GM21737 (cell line): ENCODE results near the gene HDLBP.
"Not testable (repeated sequence)": the region's sequence is repeated elsewhere in the genome, so short reads cannot be mapped to it uniquely, and the experiment has no call there.

Experiments
- ATAC-seq: cut with Tn5 transposase; IDR thresholded peaks from one replicate; pipeline ENCODE4 v1.9.1; 2021; ENCODE audit warnings: mild to moderate bottlenecking, moderate library complexity; ENCODE audit not compliant: unreplicated experiment

Gene HDLBP

DNA sequence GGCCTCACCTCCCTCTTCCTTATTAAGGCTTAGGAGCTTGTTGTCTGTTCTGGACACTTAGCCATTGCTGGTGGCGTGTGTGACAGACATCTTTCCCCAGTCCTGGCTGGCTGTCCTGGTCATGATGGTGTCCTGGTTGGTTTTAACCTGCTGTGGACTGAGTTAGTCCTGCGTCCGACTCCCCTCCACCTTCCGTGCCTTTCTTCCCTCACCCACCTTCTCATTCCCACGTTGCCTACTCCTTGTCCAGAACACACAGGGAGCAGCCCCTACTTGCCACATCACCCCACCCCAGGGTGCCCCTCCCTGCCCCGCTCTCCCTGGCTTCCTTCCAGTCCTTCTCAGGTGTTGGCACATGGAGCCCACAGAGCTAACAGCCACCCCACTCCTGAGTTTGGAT is 117.5 kb downstream of the HDLBP start:
- no peak for ATAC-seq

DNA sequence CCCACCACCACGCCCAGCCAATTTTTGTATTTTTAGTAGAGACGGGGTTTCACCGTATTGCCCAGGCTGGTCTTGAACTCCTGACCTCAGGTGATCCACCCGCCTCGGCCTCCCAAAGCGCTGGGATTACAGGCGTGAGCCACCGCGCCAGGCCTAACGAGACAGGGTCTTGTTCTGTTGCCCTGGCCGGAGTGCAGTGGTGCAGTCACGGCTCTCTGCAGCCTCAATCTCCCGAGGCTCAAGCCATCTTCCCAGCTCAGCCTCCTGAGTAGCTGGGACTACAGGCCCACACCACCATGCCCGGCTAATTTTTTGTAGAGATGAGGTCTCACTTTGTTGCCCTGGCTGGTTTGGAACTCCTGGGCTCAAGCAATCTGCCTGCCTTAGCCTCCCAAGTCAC is 118.2 kb downstream of the HDLBP start:
- not testable (repeated sequence) for ATAC-seq

DNA sequence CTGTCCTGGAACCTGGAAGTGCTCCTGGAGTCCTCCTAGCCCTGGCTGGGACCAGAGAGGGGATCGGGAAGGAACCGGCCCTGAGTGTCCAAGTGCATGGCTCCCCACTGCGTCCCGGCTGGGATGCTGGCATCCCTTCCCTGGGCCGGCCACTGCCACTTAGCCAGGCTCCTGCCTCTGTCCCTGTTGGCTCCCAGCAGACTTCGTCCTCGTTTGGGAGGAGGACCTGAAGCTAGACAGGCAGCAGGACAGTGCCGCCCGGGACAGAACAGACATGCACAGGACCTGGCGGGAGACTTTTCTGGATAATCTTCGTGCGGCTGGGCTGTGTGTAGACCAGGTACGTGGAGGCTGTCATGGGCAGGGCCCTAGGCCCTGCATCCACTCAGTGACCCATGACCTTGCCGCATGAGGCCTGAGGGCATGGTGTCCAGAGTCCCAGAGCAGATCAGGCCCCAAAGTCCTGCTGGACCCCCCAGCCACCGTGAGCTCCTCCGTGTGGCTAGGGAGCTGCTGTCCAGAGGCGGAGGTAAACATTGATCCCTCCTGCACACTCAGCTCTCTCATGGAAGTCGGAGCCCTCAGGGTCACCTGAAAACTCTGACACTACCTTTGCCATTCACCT is 119.9 kb downstream of the HDLBP start:
- no peak for ATAC-seq

DNA sequence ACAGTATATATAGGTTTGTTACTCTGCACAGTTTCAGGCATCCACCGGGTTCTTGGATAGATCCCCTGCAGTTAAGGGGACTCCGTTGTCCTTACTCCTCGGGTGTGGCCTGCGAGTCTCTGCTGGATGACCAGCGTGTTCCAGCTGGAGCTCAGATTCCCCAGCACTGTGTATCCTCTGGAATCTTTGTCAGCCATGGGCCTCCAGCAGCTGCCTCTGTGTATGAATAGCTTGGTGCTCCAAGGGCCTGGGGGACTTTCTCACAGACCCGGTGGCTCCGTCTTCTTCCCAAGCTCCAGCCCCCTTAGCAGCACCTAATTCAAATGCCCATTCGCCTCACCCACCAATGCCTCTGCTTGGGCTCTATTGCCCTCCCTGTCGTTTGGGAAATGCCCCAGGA is 120.7 kb downstream of the HDLBP start:
- no peak for ATAC-seq

DNA sequence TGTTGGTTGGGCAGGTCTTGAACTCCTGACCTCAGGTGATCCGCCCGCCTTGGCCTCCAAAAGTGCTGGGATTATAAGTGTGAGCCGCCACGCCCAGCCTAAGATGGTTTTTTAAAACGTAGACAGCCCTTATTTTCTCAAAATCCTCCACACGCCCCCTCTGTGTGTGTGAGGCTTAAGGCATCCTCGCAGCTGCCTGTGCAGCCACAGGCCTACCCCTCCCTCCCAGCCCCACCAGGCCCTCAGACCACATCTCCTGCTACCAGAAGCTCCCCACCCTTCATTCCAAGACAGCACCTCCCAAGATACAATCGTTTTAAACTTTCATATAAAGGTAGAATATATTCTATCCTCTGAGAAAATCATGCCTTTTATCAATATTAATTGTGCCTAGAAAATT is 122.2 kb downstream of the HDLBP start:
- ATAC-seq = no peak

DNA sequence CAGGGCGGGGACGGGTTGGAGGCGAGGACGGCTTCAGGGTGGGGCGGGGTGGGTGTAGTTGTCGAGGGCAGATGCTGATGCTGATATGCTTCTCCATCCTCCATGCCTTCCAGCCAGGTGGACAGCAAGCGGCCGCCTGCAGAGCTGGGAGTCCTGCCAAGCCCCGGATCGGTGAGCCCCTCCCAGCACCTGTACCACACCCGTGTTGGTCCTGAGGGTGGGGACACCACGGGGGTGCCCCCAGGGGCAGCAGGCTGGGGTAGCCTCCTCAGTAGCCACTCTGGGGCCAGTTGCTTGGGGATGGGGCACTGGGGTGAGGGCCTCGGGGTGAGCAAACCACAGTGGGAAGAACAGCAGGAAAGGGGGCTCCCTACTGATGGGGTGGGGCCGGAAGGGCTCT is 124.4 kb downstream of the HDLBP start:
- ATAC-seq = no peak

DNA sequence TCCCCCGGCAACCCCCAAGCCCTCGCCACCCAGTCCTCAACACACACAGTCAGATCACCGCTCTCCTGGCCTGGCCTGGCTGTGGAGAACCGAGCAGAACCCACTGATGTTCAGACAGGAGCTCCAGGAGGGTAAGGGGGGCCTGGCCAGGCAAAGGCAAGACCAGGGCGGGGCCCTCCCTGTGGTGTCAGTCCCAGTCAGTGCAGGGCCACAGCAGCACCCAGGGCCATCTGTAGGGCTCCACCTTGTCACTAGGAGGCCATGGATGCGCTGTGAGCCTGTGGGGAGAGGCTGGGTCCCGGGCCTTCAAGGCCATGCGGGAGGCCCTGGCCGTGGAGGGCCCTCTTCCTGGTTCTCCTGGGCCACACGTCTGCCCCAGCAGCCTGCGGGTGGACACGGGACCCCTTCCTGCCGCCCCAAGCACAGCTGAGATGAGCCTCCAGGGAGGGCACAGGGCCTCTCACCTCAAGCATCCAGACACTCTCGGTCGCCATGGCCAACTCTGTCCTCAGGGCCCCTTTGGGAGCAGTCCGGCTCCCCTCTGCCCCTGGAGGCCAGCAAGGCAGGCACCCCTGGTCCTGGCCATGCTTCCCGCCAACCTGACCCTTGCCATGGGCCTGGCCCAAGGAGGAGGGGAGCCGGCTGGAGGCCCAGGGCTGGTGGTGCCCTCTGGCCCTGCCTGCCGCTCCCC is 125.0 kb downstream of the HDLBP start:
- no peak for ATAC-seq

DNA sequence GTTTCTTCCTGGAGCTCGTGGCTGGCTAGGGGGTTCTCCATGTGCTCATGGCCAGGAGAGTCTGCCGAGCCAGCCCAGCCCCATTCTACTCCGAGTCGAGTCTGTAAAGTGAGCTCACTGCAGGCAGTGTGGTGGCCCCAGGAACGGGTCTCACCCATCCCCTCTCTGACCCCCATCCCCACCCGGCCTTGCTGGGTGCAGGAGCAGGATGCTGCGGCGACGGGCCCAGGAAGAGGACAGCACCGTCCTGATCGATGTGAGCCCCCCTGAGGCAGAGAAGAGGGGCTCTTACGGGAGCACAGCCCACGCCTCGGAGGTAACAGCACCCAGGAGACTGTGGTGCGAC is 125.6 kb downstream of the HDLBP start:
- ATAC-seq = no peak

DNA sequence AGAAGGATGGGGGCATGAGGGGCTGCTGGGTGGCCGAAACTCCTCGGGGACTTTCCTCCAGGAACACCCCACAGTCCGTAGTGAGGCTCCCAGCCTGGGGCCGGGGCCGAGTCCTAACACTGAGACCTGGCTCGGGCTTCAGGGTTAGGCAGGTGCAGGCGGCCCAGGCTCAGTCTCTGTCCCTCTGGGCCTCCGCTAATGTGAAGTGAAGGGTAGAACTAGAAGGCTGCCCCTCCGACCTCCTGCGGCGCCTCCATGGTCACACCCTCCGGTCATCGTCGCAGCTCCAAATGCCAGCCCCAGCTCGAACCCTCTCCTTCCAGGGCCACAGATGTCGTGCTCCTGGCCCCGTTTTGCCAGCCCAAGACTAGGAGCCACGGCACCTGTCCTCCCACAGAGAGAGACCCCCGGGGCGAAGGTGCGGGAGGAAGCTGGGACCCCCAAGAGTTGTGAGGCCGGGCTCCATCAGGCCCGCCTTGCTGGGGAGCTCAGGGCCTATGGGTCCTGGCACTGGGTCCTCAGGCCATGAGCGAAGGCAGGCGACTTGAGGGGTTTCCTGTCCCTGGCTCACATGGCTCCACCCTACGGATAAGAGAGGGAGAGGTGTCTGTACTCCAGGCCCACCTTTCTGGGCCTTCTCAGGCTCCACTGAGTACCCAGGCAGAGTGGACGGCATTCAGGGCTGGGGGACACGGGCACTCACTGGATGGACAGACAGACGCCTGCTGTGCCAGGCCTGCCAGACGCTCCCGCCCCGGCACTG is 126.2 kb downstream of the HDLBP start:
- no peak for ATAC-seq

DNA sequence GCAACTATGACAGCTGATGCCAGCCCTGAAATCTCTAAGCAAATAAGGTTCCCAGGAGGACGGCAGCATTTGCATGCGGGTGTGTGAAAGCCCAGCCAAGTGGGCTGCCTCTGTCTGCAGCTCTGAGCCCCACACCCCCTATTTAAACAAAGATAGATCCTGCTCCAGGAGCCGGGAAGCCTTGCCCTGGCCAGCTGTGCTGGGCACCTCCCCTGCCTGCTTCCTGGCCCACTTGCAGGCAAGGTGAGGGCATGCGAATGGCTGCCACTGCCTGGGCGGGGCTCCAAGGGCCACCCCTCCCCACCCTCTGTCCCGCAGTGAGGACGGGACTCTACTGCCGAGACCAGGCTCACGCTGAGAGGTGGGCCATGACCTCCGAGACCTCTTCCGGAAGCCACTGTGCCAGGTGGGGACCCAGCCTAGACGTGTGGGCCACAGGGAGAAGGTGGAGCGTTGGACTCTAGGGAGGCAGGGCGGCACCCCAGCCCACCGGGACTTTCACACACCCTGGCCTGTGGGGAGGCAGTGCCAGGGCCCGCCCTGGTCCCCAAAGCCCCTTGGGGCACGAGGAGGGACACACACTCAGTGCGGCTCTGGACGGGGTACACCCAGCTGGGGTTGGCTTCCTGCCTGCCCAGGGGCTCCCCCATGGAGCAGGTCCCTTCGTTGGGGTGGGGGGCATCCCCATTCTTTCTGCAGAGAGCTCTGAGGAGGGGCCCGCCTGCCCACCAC is 126.9 kb downstream of the HDLBP start, which contains the start of gene ANO7:
Gene ANO7 (plus strand): TSS at position 317 of the 732 bp plus-strand sequence. CDS start 1,387 bp downstream, outside the sequence.
- ATAC-seq = no peak

DNA sequence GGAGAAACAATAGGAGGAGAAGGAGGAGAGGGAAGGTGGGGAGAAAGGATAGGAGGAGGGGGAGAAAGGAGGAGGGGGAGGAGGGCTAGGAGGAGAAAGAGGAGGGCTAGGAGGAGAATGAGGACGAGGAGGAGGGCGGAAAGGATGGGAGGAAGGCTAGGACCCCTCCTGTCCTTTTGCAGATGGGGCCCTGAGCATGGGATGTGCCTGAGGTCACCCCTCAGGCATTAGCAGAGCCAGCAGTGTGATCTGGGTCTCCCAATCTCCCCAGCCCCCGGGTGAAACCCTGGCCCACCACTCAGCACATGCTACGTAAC is 127.6 kb downstream of the HDLBP start:
- no peak for ATAC-seq

DNA sequence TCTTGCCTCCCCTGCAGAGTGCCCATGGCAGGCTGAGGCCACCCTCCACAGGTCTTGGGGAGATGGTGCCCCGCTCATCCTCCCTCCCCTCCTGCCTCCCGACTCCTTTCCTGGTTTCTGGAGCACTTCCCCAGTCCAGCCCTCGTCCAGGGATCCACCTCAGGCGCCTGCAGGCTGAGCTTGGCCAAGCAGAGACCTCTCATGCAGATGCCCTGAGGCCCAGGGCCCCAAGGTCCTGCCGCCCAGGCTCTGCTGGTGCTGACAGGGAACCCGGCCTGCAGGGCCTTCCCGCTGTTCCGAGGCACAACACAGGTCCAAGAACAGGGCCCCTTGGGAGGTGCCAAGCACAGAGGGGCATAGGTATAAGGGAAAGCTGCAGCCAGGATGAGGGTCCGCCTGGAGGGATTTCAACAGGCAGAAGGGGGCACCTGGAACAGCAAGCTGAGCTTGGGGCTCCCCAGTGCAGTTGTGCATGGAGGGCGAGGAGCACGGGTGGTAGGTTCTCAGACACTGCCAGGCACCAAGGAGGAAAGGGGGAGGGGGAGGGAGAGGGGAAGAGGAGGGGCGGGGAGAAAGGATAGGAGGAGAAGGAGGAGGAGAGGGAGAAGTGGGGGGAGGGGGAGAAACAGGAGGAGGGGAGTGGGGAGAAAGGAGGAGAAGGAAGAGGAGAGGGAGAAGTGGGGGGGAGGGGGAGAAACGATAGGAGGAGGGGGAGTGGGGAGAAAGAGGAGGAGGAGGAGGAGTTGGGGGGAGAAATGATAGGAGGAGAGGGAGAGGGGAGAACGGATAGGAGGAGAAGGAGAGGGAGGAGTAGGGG is 128.2 kb downstream of the HDLBP start:
- no peak for ATAC-seq

DNA sequence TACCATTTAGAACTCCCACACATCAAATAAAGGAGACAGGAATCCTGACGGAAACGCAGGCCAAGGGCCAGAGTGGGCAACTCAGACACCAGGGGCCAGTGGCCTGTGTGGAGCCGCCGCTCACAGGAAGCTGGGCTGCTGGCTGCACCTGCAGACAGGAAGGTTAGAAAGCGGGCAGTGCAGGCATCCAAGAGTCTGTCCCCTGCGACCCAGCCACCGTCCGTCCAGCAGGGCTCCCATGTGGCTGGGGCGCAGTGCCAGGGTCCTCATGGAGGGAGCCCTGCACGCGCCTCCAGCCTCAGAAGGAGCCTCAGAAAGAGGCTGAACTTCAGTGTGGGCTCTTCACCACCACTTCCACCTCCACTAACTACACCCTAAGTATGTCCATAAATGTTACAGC is 129.5 kb downstream of the HDLBP start:
- no peak for ATAC-seq

DNA sequence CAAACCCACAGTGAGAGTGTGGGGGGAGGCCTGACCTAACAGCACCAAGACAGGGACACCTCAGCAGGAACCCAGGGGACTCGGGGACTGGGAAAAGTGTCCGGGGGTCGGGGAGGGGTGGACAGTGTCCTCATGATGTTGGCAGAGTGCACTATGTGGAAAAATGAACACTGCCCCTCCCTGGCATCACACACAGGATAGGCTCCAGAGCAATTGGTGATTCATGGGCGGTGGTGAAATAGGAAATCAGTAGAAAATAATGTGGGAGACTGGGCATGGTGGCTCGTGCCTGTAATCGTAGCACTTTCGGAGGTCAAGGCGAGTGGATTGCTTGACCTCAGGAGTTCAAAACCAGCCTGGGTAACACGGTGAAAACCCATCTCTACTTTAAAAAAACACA is 130.6 kb downstream of the HDLBP start:
- no peak for ATAC-seq

DNA sequence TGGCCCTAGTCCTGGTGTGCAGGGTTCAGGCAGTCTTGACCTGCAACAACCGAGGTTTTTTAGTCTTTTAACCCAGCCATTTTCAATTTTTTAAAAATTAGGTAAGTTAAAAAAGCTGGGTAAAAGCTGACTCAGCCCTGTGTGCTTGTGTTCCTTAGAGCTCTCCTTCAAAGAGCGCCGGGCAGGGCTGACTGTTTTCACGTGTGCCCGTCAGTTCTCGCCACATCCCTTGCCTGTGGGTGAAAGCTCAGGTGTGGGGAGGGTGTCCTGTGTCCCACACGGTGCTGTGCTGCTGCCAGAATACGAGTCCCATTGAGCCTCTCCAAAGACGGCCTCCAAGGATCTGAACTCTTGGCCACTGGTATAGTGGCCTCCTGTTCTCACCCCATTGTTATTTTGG is 132.3 kb downstream of the HDLBP start:
- no peak for ATAC-seq

DNA sequence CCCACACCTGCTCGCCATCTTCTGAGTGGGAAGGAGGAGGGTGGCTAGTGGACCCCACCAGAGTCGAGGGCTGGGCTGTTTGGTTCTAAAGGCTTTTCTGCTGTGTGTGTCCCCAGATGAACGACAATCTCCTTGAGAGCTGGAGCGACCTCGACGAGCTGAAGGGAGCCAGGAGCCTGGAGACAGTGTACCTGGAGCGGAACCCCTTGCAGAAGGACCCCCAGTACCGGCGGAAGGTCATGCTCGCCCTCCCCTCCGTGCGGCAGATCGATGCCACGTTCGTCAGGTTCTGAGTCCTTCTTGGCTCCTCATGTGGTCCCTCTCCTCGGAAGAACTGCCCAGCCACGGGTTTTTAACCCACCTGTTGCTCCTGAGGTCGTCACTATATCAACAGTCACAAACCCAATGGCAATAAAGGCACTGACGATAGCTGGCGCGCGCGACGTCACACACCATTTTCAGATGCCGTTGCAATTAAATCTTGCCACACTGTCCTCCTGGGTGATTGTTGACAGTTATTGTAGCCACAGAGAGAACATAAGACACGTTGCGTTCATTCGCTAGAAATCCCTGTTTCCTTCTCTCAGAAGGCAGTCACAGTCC is 132.8 kb downstream of the HDLBP start:
- ATAC-seq = no peak

DNA sequence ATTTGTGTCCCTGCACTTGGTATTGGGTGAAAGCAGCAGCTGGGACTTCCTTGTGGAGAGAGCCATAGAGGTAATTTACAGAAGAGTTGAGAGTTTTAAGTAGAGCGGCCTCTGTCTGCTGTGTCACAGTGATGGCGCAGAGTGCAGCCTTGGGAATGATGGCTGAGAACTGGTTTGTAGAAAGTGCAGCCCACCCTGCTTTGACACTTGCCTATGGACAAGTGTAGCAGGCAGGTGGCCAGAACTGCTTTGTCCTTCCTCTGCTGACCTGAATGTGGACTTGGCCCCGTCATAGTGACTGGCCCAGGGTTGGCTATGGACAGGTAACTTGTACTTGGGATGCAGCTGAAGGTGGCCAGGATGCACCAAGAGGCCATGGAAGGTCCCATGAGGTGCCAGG is 133.3 kb downstream of the HDLBP start:
- ATAC-seq = no peak

DNA sequence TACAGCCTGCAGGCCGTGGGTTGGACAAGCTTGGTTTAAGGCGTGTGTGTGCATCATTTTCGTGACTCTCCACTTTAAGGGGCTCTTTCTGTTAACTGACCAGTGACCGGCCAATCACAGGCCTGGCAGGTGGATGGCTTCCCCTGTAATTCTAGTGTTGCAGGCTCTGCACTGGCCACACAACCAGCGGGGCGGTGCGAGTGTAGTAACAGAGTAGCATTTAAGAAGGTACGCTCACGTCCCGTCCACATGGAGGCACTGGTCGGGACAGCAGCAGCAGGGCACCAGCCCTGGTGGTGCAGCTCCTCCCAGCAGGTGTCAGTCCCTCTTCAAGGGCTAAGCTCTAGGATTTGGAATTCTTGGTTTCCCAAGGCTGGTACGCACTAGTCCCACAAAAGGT is 135.0 kb downstream of the HDLBP start:
- no peak for ATAC-seq

DNA sequence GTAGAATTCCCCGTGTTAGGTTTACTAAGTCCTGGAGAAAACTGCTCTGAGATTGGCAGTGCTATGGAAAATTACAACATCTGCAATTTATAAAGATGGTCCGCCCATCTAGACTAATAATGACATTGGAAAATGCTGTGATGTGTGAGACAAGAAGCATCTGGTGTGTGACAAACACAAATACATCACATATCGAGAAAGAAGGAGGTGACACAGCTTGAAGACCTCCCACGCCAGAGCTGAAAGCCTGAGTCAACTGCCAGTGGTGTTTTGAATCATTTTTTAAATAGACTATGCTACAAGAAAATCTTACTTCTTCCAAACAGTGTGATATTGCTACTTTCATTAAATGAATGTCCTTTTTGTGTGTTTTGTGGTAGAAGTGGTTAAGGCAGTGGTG is 135.6 kb downstream of the HDLBP start:
- no peak for ATAC-seq

DNA sequence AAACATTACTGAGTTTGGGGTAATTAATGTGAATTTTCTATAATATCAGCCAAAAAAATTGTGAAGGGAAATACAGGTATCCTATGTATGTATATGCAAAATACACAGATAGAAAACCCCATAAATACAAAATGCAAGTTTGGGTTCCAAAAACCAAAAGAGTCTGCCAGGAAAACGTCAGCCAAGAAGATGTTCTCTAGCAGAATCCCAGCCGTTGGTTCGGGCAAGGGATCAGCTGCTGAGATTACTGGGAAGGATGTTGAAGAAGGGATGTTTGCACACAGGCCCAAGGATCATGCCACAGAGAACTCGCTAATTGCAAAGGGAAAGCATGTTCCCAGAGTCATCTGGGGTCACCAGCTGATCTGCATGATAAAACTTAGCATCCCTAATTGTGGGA is 136.5 kb downstream of the HDLBP start:
- no peak for ATAC-seq
